ENCODE measurements around the gene THEMIS2.
A peak's percentile ranks its signal among the peaks of the same experiment; 100 is the strongest.
"Not testable (repeated sequence)": the region's sequence is repeated elsewhere in the genome, so short reads cannot be mapped to it uniquely, and the experiment has no call there.

THEMIS2 gene

DNA sequence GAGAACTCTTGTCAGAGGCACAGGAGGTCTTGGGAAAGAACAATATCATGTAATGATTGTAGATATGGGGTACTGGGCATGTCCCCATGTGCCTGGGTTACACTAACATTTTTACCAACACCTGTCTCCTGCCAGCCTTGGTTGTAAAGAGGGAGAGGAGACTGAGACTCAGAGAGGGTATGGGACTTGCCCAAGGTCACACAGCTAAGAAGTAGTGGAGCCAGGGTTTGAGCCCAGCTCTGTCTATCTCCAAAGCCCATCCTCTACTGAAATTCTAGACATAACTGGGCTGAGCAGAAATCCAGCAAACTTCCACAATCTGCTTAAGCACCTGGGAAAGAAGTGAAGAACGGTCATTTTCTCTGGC lies 2.6 kb upstream of the THEMIS2 start:
- DNase-seq (no peak), ATAC-seq (replicated peaks) (no peak)
- H3K4me1 Mint-ChIP-seq (ENCODE audit: low read depth in 2 of 2): peaks cover 30 to 39% of the 10 kb centered on the region in 2 donors
- peak overlapping the region; percentile 81 to 84 for H3K4me3 Mint-ChIP-seq
- H3K27ac Mint-ChIP-seq: peak overlapping the region; percentile 82 to 88
- H3K27me3 Mint-ChIP-seq: no peaks in the 10 kb centered on the region
- H3K36me3 Mint-ChIP-seq (ENCODE audit: insufficient read depth): no peaks in the 10 kb centered on the region
- H3K9me3 Mint-ChIP-seq: no peaks in the 10 kb centered on the region

DNA sequence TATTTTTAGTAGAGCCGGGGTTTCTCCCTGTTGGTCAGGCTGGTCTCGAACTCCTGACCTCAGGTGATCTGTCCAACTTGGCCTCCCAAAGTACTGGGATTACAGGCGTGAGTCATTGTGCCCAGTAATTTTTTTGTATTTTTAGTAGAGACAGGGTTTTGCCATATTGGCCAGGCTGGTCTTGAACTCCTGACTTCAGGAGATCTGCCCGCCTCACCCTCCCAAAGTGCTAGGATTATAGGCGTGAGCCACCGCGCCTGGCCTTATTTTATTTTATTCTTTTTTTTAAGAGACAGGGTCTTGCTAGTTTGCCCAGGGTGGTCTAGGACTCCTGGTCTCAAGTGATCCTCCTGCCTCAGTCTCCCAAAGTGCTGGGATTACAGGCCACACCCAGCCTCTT lies 1.3 kb upstream of the THEMIS2 start:
- H3K36me3 Mint-ChIP-seq (ENCODE audit: insufficient read depth); DNase-seq; ATAC-seq (replicated peaks); H3K27me3 Mint-ChIP-seq; H3K9me3 Mint-ChIP-seq: not testable (repeated sequence)
- Mint-ChIP-seq H3K4me3 (peak overlapping the region; percentile 23 to 96), H3K4me1 (ENCODE audit: low read depth in 2 of 2) (peaks cover 31 to 44% of the 10 kb centered on the region in 2 donors), H3K27ac (peak overlapping the region in 1 of 2 donors; percentile 64)

DNA sequence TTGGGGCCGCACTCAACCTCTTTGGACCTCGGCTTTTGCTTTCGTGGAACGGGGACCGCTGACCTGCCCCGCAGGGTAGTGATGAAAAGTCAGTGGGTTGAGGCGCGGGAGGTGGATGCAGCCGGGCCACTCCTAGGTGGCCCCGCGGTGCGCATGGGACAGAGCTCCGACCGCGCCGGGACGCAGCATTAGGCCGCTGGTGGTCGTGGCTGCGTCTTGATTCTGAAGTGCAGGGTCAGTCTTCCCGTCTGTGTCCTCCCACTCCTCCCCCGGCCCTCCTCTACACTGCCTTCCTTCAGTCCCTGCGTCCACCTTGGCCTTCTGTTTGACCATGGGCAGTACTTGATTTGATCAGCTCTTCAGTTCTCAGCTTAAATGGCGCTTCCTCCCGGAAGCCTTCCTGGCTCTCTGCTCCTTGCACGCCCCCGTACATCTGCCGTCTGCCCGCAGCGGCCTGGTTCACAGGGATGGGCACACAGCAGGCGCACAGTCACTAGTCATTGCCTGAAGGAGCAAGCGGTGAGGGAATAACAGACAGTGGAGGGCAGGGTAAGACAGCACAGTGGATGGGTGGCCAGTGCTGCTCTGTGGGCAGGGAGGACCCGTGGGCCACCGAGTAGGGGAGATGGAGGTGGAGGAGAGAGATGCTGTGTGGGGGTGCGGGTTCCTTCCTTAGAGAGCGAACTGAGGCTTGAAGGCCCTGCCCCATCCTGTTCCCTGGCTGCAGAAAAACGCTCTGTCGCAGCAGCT lies 633 bp downstream of the THEMIS2 start:
- Mint-ChIP-seq H3K9me3 (no peaks in the 10 kb centered on the region), H3K4me1 (ENCODE audit: low read depth in 2 of 2) (peaks cover 31 to 47% of the 10 kb centered on the region in 2 donors), H3K27me3 (no peaks in the 10 kb centered on the region), H3K36me3 (ENCODE audit: insufficient read depth) (peaks cover 5% of the 10 kb centered on the region), H3K4me3 (peak overlapping the region; percentile 87 to 96), H3K27ac (peak overlapping the region; percentile 59 to 94)
- peak; percentile 28 for ATAC-seq (replicated peaks)
- DNase-seq: no peak

DNA sequence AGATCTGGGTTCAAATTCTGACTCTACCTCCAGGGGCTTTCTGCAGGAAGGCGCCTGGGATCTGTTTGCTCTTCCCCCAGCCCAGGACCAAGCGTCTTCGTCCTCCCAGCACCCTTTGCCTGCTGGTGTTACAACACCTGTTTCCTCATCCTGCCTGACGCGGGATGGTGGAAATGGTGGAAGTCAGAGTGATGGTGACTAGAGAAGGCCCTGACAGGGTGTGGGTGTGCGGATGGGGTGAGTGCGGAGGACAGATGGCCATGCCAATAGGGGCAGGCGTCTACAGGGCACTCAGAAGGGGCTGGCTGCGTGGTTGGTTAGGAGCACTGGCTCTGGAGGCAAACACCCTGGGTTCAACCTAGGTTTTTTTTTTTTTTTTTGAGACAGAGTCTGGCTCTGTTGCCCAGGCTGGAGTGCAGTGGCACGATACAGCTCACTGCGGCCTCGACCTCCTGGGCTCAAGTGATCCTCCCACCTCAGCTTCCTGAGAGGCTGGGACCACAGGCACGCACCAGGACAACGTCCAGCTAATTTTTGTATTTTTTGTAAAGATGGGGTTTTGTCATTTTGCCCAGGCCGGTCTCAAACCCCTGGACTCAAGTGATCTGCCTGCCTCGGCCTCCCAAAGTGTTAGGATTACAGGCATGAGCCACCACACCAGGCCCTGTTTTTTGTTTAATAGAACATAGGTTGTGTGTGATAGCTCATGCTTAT lies 1.5 kb downstream of the THEMIS2 start:
- peak overlapping the region; percentile 87 to 96 for H3K4me3 Mint-ChIP-seq
- H3K27me3 Mint-ChIP-seq: no peaks in the 10 kb centered on the region
- H3K4me1 Mint-ChIP-seq (ENCODE audit: low read depth in 2 of 2): peaks cover 26 to 50% of the 10 kb centered on the region in 2 donors
- DNase-seq (no peak), ATAC-seq (replicated peaks) (no peak)
- H3K9me3 Mint-ChIP-seq: no peaks in the 10 kb centered on the region
- peak overlapping the region; percentile 59 to 94 for H3K27ac Mint-ChIP-seq
- peaks cover 5% of the 10 kb centered on the region for H3K36me3 Mint-ChIP-seq (ENCODE audit: insufficient read depth)

DNA sequence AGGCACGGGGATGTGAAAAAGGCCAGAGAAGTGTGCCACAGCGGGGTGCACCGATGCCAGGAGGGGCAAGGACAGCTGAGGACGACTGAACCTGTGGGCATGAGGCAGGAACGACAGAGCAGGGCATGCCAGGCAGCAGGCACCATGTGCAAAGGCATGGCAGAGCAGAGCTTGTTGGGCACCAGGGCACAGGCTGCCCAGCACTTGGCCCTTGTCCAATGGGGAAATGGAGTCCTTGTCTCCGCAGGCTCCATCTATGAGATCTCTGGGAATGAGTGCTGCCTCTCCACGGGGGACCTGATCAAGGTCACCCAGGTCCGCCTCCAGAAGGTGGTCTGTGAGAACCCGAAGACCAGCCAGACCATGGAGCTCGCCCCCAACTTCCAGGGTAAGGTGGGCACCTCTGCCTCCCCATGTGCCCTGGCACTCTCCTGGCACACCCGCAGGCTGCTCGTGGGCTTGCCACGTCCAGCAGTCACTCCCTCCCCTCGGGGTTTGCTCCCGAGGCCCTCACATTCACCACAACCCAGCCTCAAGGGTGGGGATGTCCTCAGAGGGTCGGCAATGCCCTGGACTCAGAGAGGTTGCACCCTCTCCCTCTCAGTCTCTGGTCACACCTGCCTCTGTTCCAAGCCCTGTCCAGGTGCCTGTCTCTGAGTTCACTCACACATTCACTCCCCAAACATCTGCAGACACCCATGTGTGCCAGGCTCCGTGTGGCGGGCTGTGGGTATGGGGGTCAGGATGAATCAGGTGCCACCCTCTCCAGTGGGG lies 4.2 kb downstream of the THEMIS2 start:
- peak overlapping the region in 1 of 2 donors; percentile 93 for H3K27ac Mint-ChIP-seq
- peaks cover 8% of the 10 kb centered on the region for H3K36me3 Mint-ChIP-seq (ENCODE audit: insufficient read depth)
- no peaks in the 10 kb centered on the region for H3K27me3 Mint-ChIP-seq
- DNase-seq (no peak), ATAC-seq (replicated peaks) (no peak)
- no peaks in the 10 kb centered on the region for H3K9me3 Mint-ChIP-seq
- peak overlapping the region in 1 of 2 donors; percentile 96 for H3K4me3 Mint-ChIP-seq
- peaks cover 16 to 52% of the 10 kb centered on the region in 2 donors for H3K4me1 Mint-ChIP-seq (ENCODE audit: low read depth in 2 of 2)

DNA sequence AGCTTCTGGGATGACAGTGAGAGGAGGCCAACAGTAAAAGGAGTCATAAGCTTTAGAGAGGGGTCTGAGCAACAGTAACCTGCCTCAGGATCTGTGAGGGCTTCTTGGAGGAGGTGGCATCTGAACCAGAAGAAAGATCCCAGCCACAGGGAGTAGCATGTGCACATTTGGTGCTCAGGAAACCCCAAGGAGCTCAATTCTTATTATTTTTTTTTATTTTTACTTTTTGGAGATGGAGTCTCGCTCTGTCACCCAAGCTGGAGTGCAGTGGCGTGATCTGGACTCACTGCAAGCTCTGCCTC lies 4.7 kb downstream of the THEMIS2 start:
- H3K36me3 Mint-ChIP-seq (ENCODE audit: insufficient read depth): peaks cover 8% of the 10 kb centered on the region
- H3K4me3 Mint-ChIP-seq: peak overlapping the region in 1 of 2 donors; percentile 52
- H3K27me3 Mint-ChIP-seq: no peaks in the 10 kb centered on the region
- H3K9me3 Mint-ChIP-seq: no peaks in the 10 kb centered on the region
- no peak for DNase-seq
- H3K27ac Mint-ChIP-seq: peak overlapping the region in 1 of 2 donors; percentile 93
- peaks cover 13 to 52% of the 10 kb centered on the region in 2 donors for H3K4me1 Mint-ChIP-seq (ENCODE audit: low read depth in 2 of 2)
- no peak for ATAC-seq (replicated peaks)

DNA sequence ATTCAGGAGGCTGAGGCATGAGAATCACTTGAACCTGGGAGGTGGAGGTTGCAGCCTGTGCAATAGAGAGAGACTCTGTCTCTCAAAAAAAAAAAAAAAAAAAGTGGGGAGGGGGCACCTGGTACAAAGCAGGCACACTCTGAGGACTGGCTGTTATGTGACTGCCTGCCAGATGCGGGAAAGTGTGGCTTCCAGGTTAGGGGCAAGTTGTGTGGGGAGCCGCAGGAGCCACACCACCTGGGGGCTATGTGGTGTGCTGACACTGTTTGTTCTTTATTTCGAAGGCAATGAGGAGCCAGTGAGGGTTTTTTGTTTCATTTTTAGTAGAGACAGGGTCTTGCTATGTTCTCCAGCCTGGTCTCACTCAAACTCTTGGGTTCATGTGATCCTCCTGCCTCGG lies 5.7 kb downstream of the THEMIS2 start:
- DNase-seq (no peak), ATAC-seq (replicated peaks) (no peak)
- Mint-ChIP-seq H3K27ac (peak overlapping the region; percentile 62 to 85), H3K36me3 (ENCODE audit: insufficient read depth) (peaks cover 8% of the 10 kb centered on the region), H3K27me3 (no peaks in the 10 kb centered on the region), H3K9me3 (no peaks in the 10 kb centered on the region), H3K4me3 (peak overlapping the region in 1 of 2 donors; percentile 52), H3K4me1 (ENCODE audit: low read depth in 2 of 2) (peaks cover 13 to 54% of the 10 kb centered on the region in 2 donors)

DNA sequence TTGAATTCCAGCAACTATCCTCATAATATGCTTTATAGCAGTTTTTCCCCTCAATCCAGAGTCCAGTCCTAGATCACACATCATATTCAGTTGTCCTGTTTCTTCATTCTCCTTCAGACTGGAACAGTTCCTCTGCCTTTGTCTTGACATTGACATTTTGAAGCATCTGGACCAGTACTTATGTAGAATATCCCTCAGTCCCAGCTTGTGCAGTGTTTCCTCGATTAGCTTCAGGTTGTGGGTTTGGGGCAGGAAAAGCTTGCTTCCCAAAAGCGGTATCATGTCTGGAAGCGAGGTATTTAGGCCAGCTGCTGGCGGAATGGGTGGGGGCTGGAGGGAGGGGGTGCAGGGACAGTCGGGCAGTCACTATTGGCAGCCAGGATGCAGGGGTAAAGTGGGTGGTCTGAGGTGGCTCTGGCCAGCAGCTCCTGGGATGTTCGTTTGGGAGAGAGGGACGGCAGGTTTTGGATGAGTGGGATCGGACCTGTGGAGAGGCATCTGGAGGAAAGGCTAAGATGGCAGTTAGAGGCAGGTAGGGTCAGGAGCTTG lies 6.5 kb downstream of the THEMIS2 start:
- peaks cover 12 to 55% of the 10 kb centered on the region in 2 donors for H3K4me1 Mint-ChIP-seq (ENCODE audit: low read depth in 2 of 2)
- peak overlapping the region in 1 of 2 donors; percentile 85 for H3K27ac Mint-ChIP-seq
- DNase-seq (no peak), ATAC-seq (replicated peaks) (no peak)
- no peak overlapping the region for H3K4me3 Mint-ChIP-seq
- H3K27me3 Mint-ChIP-seq: no peaks in the 10 kb centered on the region
- H3K9me3 Mint-ChIP-seq: no peaks in the 10 kb centered on the region
- peaks cover 13% of the 10 kb centered on the region for H3K36me3 Mint-ChIP-seq (ENCODE audit: insufficient read depth)

DNA sequence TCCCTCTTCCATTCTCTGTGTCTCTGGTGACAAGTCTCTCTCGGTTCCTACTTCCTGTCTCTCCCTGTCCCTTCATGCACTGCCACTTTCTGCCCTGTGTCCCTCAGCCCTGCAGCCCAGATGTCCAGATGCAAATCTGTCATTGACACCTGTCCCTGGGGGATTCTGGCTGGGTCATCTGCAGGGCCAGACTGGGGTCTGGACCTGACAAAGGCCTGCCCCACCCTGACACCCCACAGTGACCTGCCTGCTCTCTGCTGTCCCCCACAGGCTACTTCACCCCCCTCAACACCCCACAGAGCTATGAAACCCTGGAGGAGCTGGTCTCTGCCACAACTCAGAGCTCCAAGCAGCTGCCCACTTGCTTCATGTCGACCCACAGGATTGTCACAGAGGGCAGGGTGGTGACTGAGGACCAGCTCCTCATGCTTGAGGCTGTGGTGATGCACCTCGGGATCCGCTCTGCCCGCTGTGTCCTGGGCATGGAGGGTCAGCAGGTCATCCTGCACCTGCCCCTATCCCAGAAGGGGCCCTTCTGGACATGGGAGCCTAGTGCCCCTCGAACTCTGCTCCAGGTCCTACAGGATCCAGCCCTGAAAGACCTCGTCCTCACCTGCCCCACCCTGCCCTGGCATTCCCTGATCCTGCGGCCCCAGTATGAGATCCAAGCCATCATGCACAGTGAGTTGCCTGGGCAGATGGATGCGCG lies 7.2 kb downstream of the THEMIS2 start:
- H3K9me3 Mint-ChIP-seq: no peaks in the 10 kb centered on the region
- H3K27me3 Mint-ChIP-seq: no peaks in the 10 kb centered on the region
- peaks cover 12 to 59% of the 10 kb centered on the region in 2 donors for H3K4me1 Mint-ChIP-seq (ENCODE audit: low read depth in 2 of 2)
- ATAC-seq (replicated peaks) (no peak), DNase-seq (no peak)
- H3K27ac Mint-ChIP-seq: peak overlapping the region in 1 of 2 donors; percentile 85
- no peak overlapping the region for H3K4me3 Mint-ChIP-seq
- peaks cover 13% of the 10 kb centered on the region for H3K36me3 Mint-ChIP-seq (ENCODE audit: insufficient read depth)

DNA sequence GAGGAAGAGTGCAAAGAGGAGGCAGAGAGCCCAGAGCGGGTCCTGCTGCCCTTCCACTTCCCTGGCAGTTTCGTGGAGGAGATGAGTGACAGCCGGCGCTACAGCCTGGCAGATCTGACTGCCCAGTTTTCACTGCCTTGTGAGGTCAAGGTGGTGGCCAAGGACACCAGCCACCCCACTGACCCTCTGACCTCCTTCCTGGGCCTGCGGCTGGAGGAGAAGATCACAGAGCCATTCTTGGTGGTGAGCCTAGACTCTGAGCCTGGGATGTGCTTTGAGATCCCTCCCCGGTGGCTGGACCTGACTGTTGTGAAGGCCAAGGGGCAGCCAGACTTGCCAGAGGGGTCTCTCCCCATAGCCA lies 10.2 kb downstream of the THEMIS2 start:
- ATAC-seq (replicated peaks) (no peak), DNase-seq (no peak)
- Mint-ChIP-seq H3K27ac (no peak overlapping the region), H3K9me3 (no peaks in the 10 kb centered on the region), H3K36me3 (ENCODE audit: insufficient read depth) (peaks cover 10% of the 10 kb centered on the region), H3K4me3 (no peak overlapping the region), H3K4me1 (ENCODE audit: low read depth in 2 of 2) (peaks cover 31 to 73% of the 10 kb centered on the region in 2 donors), H3K27me3 (no peaks in the 10 kb centered on the region)

DNA sequence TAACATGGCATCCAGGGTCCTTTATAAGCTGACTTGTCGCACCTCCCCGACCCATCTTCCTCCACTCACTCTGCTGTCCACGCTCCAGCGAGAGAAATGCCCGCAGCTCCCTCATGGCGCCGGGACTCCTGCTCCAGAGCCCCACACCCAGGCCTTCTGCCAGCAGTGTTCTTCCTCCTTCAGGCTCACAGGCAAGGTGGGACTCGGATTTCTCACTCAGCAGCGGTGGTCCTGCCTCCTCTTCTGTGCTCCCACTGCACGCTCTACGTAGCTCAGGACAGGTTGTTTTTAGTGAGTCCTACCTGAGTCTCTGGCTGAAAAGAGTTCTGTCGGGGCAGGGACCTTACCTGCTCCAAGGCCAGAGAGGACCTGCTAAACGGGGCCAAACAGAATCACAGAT lies 11.2 kb downstream of the THEMIS2 start:
- H3K27ac Mint-ChIP-seq: peak overlapping the region; percentile 57 to 89
- ATAC-seq (replicated peaks) (no peak), DNase-seq (no peak)
- peaks cover 8% of the 10 kb centered on the region for H3K36me3 Mint-ChIP-seq (ENCODE audit: insufficient read depth)
- H3K4me1 Mint-ChIP-seq (ENCODE audit: low read depth in 2 of 2): peaks cover 35 to 69% of the 10 kb centered on the region in 2 donors
- peak overlapping the region in 1 of 2 donors; percentile 64 for H3K4me3 Mint-ChIP-seq
- H3K27me3 Mint-ChIP-seq: no peaks in the 10 kb centered on the region
- H3K9me3 Mint-ChIP-seq: no peaks in the 10 kb centered on the region

DNA sequence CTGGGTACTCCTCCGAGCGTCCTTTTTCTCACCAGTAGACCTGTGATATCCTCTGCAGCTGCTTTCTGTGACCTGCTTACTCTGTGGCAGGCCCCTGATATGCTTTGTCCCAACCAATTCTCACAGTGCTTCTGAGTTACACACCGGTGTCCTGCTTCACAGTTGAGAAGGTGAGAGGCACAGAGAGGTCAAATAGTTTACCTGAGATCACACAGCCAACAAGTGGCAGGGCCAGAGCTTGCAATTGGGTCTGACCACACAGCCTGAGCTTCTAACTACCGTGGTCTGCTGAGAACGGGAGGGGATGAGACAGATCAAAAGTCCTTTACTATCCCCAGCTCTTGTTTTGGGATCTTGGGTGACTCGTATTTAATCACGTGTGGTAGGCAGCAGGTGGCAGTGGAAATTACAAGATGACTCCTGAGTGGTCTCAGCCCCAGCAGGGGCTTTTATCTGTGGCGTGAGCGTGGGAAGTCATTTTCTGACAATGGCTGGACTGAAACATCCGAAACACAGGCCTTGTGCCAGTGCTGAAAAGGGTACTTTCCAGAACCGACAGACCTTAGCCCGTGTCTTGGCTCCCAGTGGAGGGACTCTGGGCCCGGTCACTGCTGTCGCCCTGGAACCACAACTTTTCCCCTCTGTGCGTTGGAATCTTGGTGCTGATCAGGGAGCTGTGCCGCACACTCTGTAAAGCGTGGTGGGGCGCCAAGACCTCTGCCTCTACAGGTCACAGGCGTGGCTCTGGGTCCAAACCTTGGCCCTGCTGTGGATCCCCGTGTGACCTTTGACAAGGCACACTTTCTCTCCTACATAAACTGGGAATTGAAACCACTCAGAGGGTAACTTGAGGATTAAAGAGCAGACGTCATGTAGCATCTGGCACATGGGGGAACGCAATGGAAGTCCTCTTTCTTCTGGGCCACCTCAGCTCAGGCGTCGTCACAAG lies 11.9 kb downstream of the THEMIS2 start:
- Mint-ChIP-seq H3K27me3 (no peaks in the 10 kb centered on the region), H3K27ac (peak overlapping the region; percentile 57 to 89), H3K4me1 (ENCODE audit: low read depth in 2 of 2) (peaks cover 35 to 63% of the 10 kb centered on the region in 2 donors), H3K9me3 (no peaks in the 10 kb centered on the region), H3K36me3 (ENCODE audit: insufficient read depth) (peaks cover 7% of the 10 kb centered on the region), H3K4me3 (peak overlapping the region in 1 of 2 donors; percentile 64)
- DNase-seq (no peak), ATAC-seq (replicated peaks) (peak; percentile 13)

Data from effector memory CD8-positive, alpha-beta T cell (primary cell).